Fibroblast of upper back skin (primary cell): Measurements from ENCODE around the gene BAIAP2.

Experiments
- DNase-seq: peaks from one replicate; pipeline ENCODE4 v3.0.0-alpha.2; 2013

The BAIAP2 gene

DNA sequence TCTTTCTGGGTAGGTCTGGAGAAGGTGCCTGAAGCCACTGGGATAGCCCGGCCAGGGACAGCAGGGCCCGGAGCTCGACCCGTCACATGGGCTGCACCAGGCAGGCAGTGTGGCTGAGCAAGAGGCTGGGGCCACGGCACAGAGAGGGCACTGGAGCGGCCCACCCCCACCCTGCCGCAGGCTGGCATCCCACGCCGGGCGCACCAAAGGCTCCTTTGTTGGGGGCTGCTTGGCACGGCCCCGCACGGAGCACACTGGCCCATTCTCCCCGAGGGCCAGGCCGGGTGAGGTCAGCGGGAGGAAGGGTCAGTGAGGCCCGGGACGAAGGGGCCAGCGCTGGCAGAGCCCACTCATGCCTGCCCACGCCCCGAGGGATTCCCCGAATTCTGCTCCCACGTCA lies 93.8 kb downstream of the BAIAP2 start:
- DNase-seq = no peak

DNA sequence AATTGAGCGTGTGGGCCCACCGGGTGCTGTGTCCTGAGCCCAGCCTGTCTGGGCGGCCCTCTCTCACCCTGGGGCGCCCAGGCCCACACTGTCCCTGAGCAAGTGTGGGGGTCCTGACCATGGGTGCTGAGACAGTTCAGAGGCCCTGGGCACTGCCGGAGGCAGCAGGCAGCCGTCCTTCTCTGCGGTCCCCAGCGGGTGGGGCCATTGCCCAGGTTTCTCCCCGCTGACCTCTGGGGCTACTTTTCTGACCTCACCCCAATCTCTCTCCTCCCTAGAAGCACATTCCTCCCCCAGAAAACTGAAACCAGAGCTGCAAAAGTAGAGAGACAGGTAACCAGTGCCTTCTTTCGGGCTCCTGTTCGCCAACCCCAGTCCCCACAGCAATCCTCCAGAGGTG lies 94.3 kb downstream of the BAIAP2 start:
- no peak for DNase-seq

DNA sequence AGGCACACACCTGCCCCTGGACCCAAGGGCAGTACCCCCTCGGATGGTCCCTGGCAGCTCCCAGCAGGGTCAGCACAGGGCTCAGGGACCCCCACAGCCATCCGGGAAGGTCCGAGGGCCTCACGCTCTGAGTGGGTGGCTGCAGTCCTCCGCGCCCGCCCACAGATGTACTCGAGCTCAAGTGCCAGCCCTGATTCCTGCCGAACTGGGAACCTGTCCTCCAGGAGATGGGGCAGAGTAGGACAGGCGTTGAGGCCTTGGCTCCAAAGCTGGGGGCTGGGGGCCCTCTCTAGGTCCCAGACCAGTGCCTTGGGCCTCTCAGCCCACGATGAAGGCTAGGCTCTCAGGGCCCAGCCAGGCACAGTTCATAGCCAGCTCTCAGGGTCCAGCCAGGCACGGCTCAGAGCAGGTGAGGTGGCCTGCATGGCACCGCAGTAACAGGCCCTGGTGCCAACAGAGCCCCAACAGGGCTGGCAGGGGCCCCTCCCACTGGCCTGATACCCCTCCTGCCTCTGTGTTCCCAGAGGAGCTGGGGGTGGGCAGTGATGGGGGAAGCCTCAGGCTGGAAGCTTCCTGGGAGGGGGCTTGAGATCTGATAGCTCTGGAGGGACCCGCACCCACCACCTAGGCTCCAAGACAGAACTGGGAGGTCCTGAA lies 94.9 kb downstream of the BAIAP2 start:
- no peak for DNase-seq

DNA sequence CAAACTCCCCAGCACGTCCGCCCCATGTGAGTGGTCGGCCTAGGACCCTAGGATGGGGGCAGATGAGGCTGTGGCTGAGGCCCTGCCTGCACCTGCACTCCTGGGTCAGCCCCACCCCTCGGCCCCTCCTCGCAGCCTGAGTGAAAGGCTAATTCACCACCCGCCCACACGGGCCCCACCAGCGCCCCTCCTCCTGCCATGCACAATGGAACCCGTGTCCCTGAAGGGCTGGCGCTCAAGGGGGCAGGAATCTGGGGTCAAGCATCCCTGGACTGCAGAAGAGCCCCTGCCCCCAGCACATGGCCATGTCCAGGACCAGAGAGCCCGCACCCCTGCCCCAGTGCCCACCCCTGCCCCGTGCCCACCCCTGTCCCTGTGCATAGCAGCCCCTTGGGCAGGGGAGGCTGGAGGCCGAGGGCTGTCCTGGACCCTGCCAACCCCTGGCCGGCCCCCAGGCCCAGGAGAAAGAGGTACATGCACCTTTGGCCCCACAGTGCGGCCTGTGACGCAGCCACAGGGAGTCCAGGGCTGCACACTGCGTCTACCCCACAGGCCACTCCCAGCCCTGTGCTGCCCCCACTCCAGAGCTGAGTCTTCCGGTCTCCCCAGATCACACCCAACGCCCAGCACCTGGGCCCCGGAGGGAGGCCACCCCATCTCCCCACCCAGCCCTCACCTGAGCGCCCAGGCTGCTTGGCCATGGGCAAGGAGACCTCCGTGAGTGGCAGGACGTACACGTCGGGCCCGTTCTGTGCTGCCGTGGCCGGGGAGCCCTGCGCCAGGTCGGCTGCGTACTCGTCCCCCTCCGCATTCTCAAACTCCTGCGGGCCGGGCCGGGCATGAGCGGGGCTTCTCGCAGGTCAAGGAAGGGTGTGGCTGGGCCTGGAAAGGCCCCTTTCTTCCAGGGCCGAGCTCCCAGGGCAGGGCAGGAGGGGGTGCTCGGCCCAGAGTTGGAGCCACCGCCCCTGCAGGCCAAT lies 95.7 kb downstream of the BAIAP2 start:
- DNase-seq = no peak

DNA sequence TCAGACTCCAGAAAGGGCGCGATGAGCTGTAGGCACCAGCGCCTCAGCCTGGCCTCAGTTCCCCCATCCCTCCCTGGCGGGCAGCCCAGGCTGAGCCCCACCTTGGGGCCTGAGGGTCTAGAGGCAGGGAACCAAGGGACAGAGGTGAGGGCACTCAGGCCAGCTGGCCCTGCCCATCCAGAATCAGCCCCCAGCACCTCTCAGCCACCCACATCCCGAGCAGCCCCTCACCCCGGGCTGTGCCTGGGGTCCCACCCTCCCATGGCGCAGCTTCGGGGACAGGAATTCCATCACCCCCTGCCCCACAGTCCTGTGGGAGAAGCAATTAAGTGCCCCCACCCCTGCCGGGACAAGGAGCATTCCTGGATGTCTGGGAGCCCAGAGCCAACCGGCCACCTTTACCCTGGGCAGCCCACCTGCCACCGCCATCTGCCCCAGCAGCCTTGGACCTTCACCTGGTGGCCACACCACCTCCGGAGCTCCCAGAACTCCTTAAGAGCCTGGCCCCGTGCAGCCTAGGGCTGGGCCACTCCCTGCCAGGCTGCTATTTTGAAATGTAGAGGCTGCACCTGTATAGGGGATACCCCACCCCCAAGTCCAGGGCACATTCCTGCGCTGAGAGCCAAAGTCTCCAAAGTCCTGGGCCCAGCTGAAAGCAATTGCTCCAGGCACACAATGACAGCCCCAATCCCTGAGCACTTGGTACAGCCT lies 96.7 kb downstream of the BAIAP2 start:
- DNase-seq = no peak

DNA sequence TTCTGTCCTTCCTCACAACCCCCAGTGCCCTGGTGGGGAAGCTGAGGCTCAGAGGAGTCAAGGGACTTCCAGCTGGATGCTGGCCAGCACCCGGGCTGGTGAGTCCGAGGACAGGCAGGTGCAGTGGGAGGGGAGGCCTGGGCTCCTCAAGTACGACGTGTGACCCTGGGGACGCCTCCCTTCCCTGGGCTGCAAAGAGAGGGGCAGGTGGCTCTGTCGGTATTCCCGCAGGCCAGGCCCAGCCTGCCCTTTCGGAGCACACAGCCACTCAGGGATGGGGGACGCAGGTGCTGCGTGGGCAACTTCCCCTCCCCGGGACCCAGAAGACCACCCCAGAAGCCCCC lies 97.2 kb downstream of the BAIAP2 start:
- no peak for DNase-seq

DNA sequence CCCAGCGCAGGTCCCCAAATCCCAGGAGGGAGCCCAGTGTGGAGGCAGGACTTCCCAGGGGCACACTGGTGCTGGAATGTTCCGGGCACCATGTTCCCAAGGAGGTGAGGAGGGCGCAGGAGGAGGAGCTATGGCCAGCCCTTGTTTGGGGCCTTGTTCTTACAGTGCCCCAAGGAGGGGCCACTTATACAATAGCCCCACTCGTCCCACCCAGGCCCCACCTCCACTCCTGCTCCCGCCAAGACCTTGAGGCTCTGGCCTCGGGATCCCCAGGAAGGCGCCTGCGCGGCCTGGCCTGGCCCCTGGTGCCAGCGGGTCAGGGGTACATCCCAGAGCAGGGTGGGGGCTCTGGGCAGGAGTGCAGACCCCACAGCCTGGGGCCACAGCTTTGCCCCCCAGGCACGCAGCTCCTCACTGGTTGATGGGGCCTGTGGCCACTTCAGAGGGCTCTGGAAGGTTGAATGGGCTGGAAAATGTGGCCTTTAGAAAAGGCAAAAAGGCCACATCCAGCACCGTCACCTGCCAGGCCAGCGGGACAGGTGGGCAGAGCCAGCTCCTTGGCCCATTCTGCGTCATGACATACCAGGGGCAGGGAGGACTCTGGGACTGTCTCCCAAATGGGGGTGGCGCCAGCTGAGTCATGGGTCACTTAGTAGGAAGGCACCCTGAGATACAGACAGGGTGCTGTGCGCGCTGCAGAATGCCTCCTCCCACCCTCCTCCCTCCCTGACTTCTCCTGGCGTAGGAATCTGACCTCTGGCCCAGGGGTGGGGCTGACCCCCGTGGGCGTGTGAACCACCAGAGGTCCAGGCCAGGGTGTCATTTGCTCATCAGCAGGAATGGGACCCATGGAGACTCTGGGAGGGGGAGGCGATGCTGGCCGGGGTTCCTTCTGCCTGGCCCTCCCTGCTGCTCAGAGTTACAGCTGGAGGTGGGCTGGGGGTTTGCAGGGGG lies 98.1 kb downstream of the BAIAP2 start:
- DNase-seq = no peak

DNA sequence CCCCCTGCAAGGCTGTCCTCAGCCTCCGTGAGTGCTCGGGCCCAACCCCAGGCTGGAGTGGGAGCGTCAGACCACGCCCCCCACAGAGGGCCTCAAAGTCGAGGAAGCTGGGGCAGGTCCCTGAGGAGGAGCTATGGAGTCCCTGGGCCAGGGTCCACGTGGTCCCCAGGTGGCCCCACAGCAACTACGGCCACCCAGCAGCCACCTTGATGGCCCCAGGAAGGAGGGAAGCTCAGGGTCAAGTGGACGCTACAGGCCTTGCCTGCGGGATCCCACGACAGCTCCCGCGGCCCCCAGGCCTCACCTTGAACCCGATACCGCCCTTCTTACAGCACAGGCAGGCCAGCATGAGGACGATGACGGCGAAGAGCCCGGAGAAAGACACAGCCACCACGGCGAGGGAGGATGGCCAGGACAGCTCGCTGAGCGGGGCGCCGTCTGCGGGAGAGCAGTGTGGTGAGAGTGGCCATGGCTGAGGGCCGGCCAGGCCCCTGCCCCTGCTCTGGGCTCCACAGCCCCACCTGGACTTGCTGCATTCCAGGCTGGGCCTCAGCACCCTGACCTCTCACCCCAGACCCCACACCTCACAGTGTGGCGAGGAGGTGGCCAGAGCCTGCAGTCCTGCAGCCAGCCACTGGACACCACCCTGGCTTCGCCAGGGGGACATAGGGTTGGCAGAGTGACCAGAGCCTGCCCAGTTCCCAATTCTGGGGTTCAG lies 99.3 kb downstream of the BAIAP2 start:
- no peak for DNase-seq

DNA sequence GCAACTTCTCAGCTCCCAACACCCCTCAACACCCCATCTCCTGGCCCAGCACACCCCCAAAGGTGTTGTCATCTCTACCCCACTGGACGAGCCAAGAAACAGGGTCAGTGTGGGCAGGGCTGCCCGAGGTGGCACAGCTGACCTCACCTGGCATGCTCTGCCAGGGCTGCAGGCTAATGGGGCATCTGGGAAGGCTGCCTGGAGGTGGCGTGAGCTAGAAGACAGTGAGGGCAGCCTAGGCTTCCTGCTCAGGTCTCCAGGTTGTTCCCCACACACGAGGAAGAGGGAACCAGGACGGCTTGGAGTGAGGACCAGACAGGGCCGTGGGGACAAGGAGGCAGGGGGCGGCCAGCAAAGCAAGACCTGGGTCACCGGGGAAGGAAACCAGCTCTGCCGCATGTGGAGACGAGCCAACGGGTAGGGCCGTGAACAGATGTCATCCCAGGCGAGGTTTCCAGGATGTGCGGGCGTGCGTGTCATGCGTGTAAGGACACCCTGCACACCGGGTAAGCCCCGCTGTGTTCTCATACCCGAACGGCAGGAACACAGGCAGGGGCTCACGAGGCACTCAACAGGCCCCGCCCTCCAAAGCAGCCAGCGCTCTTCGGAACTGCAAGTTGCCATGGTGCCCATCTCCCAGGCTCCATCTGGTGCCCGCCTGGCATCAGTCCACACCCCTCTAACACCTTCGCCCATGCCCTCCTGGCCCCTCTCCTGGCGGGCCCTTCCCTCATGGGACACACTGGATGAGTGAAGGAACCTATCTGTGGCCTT lies 100.7 kb downstream of the BAIAP2 start:
- no peak for DNase-seq

DNA sequence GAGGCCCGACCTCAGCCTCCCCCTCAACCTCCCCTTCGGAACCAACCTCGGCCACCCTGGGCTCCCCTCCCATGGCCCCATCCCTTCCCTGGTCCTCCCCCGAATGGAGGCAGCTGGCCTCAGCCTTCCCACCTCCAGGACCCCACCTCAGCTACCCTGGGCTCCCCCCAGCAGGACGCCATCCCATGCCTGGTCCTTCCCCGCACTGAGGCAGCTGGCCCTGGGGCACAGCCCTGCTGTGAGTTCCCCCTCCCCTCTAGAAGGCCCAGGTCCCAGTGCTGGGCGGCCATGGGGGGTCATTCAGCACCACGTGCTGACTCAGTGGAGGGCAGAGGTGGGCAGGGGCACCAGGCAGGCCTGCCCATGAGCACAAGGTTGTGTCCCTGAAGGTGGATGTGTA lies 101.4 kb downstream of the BAIAP2 start:
- no peak for DNase-seq

DNA sequence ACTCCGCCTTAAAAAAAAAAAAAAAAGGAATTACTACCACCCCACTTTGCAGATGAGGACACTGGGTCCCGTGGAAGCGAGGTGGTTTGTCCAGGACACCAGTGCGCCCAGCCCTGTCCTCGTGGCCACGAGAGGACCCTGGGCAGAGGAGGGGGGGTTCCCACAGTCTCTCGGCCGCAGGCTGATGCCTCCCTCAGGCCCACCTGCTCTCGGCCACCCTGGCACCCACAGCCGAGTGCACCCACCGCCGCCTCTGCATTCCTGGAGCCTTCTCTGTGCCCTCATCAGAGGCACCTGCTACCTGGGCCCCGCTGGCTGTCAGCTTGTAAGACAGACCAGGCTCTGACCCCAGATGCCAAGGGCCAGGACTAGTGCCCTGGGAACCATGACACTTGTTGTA lies 102.3 kb downstream of the BAIAP2 start:
- DNase-seq = no peak

DNA sequence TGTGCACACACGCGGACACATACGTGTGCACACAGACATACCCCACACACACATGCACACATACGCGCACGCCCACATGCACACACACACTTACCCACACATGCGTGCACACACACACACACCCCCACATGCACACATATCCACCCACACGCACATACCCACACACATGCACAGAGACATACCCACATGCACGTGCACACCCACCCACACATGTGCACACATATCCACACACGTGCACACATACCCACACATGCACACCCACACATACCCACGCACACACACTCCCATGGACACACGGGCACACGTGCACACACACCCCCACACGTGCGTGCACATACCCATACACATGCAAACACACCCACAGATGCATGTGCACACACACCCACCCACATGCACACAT lies 103.1 kb downstream of the BAIAP2 start:
- no peak for DNase-seq

DNA sequence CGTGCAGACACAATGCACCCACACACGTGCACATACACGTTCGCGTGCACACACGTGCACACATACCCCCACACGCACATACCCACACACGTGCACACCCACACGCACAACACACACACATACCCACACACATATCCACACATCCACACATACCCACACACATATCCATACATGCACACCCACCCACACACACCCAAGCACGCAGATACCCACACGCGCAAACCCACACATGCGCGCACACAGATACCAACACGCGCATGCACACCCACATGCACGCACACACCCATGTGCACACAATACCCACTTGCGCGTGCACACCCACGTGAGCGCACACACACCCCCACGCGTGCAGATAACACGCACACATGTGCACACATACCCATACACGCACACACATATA lies 103.5 kb downstream of the BAIAP2 start:
- no peak for DNase-seq

DNA sequence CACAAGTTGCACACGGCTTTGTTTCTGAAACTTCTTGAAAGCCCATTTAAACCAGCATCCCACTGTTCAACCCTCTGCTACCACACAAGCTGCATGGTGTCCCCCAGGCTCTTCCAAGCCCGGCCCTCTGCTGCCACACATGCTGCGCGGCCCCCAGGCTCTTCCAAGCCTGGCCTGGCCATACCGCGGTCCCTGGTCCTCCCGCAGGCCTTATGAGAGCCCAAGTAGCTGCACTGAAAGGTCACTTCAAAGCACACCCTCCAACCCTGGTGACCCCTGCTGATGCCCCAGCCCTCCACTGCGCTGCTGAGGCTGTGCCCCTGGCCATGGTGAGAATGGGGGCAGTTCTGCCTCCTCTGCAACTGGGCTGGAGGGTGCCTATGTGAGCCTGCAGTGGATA lies 104.5 kb downstream of the BAIAP2 start:
- no peak for DNase-seq

DNA sequence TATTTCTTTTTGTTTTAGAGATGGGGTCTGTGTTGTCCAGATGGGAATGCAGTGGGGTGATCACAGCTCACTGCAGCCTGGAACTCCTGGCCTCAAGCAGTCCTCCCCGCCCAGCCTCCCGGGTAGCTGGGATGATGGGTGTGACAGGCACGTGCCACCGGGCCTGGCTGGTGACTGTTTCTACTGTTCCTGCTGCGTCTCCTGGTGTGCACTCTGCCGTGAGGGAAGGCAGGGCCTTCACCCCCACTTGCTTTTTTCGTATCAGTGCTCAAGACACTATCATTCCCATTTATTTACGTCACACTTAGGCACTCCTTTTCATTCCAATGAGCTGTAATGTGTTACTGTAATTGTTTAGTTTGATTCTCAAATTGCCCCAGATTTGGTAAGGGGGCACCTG lies 105.1 kb downstream of the BAIAP2 start:
- DNase-seq = no peak

DNA sequence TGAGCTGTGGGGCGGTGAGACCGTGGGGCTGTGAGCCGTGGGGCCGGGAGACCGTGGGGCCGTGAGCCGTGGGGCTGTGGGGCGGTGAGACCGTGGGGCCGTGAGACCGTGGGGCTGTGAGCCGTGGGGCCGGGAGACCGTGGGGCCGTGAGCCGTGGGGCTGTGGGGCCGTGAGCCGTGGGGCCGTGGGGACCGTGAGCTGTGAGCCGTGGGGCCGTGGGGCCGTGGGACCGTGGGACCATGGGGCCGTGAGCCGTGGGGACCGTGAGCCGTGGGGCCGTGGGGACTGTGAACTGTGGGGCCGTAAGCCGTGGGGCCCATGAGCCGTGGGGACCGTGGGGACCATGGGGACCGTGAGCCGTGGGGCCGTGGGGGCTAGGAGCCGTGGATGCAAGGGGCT lies 105.7 kb downstream of the BAIAP2 start:
- no peak for DNase-seq

DNA sequence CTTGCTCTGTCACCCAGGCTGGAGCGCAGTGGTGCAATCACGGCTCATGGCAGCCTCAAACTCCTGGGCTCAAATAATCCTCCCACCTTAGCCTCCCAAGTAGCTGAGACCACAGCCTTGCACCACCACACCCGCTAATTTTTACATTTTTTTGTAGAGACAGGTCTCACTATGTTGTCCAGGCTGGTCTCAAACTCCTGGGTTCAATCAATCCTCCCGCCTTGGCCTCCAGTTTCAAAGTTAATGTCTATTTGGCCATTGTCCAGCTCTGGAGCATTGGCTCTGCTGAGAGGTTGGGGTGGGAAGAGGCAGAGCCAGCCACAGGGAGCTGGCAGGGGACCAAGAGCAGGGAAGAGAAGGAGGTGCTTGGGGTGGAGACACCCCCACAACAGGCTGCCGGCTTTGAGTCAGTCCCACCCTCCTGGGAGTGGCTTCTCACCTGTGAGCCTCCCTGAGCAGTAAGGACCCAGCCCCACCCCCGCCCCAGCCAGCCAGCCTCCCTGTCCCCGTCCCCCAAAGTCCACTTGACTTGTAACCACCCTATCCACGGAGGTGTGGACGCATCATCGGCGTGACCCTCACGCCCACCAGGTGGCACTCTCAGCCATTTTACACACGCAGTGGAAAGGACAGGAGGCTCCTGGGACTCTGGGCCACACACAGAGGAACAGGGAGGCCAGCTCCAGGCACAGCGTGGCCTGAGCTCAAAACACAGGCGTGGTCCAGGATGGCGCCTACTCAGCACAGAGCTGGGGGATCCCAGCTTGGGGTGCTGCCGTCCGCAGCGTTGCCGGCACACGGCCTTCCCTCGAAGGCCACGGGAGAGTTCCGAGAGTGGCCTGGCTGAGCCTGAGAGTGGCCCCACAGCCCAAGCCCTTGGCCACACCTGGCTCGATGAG lies 107.6 kb downstream of the BAIAP2 start:
- peak; percentile 68 for DNase-seq

DNA sequence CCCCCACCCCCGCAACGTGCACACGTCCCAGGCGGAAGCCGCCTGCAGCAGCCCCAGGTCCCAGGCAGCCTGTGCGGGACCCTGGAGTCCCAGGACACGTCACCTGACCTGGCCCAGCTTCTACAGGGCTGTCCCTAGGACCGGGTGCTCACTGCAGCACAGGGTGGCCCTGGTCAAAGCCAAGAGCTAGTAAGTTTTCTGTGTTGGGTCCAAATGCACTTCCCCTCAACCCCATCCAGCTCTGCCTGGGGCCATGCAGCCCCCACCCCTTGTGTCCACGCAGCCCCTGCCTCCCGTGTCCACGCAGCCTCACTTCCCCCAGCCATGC lies 108.2 kb downstream of the BAIAP2 start:
- no peak for DNase-seq

DNA sequence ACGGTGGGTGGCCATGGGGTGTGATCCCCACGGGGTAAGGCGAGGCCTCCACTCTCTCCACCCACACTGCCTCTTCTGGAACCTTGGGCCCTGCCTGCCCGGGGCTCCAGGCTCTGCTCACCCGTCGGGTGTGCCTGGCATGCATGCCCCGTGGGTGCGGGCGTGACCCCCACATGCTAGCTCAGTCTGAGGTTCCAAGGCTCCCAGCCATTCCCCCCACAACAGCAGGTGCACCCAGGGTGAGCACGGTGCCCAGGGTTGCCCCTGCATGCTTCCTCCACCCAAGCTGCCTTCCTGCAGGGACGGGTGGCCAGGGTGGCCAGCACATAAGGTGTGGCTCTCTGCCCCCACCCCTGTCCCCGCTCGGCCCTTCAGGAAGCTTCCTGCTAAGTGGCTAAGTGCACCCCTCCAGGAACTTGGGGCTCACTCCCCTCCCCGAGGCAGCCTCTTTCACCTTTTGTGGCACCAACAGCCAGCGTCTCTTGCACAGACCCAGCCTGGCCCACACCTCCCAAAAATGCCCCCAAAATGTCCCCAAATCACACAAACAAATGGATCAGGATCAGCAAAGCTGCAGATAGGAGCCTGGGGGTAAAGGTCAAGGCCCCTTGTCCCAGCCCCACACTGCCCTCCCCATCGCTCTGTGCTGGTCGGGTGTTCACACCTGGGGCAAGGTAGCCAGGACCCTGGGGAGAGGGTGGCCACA lies 108.9 kb downstream of the BAIAP2 start:
- DNase-seq = no peak

DNA sequence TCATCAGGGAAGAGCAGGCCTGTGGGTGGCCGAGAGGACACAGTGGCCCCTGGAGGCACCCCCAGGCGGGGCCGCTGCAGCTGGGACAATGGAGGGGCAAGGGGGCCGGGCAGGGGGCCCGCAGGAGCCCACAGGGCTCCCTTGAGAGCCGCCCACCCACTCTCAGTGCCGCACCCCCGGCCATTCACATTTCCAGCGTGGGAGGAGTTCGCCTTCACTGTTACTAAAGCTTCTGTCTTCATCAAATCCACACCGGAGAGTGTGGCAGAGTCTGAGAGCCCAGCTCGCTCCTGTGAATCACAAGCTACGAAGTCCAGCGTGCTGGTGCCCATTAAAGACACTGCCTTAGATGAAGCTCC lies 109.5 kb downstream of the BAIAP2 start:
- no peak for DNase-seq
